Lower leg skin (tissue), 4 donors: Measurements from ENCODE around the gene RET. TPM values are rescaled to one million over a fixed set of nuclear protein-coding genes. Genes with fewer than 3 reads are reported as not detected.

ENCODE experiments used
- DNase-seq, 2 donors: peaks; one replicate each; pipeline ENCODE4 v3.0.0-alpha.2; 2019; ENCODE audit warnings: low spot score in 2 of 2
- H3K4me3 ChIP-seq: fragments of 200-600 bp; sonication (generic); 2 replicates; pipeline ENCODE4 v1.5.1; 2017; ENCODE audit warnings: mild to moderate bottlenecking, low read depth; ENCODE audit not compliant: poor library complexity, severe bottlenecking
- POLR2A ChIP-seq, 2 donors: fragments of 450-650 bp; IDR thresholded peaks; one replicate each; pipeline ENCODE4 v1.6.1; 2016 to 2017; ENCODE audit warnings: antibody characterized with exemption in 2 of 2, mild to moderate bottlenecking in 1 of 2, moderate library complexity in 1 of 2
- WGBS, 2 donors: methylation state at CpG; one replicate each; pipeline ENCODE4 v1.1.5; 2018; 5-methylcytosine and 5-hydroxymethylcytosine counted together
- intact Hi-C: fragments of 100-400 bp; cut with DNase I; formaldehyde crosslinking; loops from one replicate; pipeline ENCODE4 v1.15.0; 2023; ENCODE audit warnings: low total_unique reads
- total RNA-seq, 4 donors: library from RNA; depleted of rRNA; stranded (reverse); fragments of >200 nt; gene quantifications; one replicate each; pipeline ENCODE4 v1.1.0, GENCODE V29; 2016
- TF ChIP-seq, protein P1 (sequence below), 3 donors: fragments of 450-650 bp; IDR thresholded peaks; one replicate each; pipeline ENCODE4 v1.5.1; 2016; ENCODE audit warnings: antibody characterized with exemption in 3 of 3, mild to moderate bottlenecking in 3 of 3, moderate library complexity in 2 of 3

RET gene
- total RNA-seq, 4 donors from 2014 or later, result 0.04 to 1.3 (median 0.87) TPM

DNA sequence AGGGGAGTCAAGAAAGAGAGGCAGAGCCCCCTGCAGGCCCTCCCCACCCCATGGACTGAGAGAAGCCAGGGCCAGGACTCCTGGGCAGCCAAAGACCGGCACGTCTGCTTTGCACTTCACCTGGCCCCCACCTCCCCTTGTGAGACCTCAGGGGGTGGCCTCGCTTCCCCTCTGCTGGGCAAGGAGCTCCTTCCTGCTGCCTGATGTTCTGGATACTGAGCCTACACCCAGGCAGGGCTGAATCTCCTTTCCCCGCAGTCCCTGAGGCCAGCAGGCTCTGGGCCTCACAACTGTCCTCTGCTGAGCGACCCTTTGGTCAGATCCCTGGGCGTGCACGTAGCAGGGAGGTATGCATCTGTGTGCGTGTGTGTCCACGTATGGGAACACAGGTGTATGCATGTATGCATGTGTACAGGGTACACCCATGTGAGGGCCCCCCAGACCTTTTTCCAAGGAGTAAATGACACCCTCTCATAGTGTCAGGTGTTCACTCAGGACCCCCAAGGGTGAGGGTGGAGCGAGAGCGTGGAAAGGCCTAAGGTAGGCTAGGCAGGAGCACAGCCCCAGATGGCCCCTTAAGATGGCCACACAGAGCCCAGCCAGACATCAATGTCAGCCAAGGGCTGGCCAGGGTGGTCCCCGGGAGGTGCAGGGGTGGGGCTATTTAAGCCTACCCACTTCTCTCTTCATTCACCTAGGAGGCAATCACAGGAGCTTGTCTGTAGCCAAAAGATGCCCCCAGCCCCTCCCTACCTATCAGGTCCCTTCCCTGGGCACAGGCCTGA lies 1.9 kb upstream of the RET start:
- H3K4me3 ChIP-seq, result no peak overlapping the region
- TF ChIP-seq, protein P1, sequence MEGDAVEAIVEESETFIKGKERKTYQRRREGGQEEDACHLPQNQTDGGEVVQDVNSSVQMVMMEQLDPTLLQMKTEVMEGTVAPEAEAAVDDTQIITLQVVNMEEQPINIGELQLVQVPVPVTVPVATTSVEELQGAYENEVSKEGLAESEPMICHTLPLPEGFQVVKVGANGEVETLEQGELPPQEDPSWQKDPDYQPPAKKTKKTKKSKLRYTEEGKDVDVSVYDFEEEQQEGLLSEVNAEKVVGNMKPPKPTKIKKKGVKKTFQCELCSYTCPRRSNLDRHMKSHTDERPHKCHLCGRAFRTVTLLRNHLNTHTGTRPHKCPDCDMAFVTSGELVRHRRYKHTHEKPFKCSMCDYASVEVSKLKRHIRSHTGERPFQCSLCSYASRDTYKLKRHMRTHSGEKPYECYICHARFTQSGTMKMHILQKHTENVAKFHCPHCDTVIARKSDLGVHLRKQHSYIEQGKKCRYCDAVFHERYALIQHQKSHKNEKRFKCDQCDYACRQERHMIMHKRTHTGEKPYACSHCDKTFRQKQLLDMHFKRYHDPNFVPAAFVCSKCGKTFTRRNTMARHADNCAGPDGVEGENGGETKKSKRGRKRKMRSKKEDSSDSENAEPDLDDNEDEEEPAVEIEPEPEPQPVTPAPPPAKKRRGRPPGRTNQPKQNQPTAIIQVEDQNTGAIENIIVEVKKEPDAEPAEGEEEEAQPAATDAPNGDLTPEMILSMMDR (IDR thresholded peaks at IDR 0.05), result no peak
- no peak for TF ChIP-seq POLR2A (IDR thresholded peaks at IDR 0.05)
- intact Hi-C loops, result loop anchor here (5.0 kb wide), 1 partner anchor 203 kb away; no protein-coding TSS in a partner anchor
- DNase-seq, result no peak
- WGBS, 2 donors, result 97 to 98% methylated on average over 12 of the region's 12 CpGs

DNA sequence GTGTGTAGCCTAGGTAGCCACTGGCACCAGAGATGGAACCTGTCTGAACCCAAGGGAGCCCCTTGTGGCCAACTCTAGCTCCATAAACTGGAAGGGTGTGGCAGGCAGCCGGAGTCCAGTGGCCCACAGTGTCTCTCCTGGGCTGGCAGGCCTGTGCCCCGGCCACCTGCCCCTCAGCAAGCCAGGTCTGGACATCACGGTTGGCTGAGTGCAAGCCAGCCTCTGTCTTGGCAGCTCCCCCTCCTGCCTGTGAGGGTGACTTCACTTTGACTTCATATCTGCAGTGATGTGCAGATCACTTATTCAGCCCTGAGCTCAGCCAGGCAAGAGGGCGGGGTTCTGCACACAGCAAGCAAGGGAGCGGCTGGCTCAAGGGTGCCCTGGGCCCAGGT lies 1.3 kb upstream of the RET start:
- 61 to 78% methylated on average over 4 of the region's 5 CpGs for WGBS, 2 donors
- H3K4me3 ChIP-seq, result no peak overlapping the region
- intact Hi-C loops, result loop anchor here (5.0 kb wide), 1 partner anchor 203 kb away; no protein-coding TSS in a partner anchor
- TF ChIP-seq, protein P1 (IDR thresholded peaks at IDR 0.05), result no peak
- TF ChIP-seq POLR2A (IDR thresholded peaks at IDR 0.05), result no peak
- DNase-seq, result no peak

DNA sequence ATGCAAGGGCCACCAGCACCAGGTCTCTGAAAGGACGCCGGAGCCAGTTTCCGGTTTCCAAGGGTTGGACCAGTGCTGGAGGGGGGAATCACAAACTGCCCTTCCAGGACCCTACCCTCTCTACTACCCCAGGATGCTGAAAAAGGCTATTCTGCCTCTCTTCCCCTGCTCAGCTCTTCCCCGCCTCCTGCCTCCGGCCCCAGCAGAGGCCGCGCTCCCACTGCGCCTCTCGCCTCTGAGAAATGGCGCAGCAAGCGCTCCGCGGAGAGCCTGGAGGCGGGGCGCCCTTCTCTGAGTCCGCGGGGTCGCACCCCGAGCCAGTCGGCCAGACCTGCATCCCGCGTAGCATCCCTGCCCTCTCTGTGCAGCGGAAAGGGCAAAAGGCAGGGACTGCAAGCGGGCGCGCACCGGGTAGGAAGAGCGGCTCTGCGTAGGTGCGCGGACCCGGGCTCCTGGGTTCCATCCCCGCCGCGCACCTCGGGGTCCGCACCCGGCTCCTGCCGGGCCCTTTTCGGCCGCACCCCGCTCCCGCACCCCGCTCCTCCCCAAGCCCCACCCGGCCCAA lies 476 bp upstream of the RET start:
- H3K4me3 ChIP-seq, result no peak overlapping the region
- TF ChIP-seq, protein P1 (IDR thresholded peaks at IDR 0.05), result no peak
- no peak for TF ChIP-seq POLR2A (IDR thresholded peaks at IDR 0.05)
- DNase-seq, result no peak
- intact Hi-C loops, result loop anchor here (5.0 kb wide), 1 partner anchor 204 kb away; no protein-coding TSS in a partner anchor
- 2 to 3% methylated on average over 23 to 24 of the region's 45 CpGs for WGBS, 2 donors

DNA sequence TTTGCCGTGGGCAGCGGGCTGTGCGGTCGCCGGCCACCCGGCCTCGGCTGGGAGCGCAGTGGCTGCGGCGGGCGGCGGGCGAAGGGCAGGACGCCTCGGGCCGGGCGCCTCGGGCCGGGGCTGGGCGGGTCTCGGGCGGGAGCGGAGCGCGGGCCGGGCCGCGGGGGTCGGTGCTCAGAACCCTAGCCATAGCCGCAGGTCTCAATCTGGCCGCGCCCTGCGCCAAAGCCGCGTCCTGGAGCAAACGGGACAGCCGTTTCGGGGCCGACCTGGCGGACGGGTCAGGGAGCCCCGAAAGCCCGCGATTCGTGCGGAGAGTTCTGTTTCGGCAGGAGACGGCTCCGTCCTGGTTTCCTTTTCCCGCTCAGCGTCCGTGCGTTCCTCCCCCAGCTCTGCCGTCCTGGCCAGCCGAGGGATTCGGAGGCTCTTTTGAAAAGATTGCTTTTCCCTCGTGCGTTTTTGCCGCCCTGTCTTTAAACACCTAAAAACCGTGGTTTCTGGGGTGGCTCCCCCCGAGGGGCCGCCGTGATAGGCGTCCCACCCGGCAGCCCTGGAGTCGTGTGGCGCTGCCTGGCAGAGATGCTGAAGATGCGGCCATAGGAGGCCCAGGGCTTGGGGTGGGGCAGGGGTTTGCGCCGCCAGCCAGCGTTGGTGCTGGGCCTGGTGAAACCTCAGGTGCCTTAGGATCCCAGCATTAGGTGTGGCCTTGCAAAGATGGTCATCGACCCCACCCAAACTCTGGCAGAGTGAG lies 727 bp downstream of the RET start:
- TF ChIP-seq, protein P1 (IDR thresholded peaks at IDR 0.05), result no peak
- TF ChIP-seq POLR2A (IDR thresholded peaks at IDR 0.05), result no peak
- H3K4me3 ChIP-seq, result no peak overlapping the region
- no peak for DNase-seq
- 2 to 6% methylated on average over 21 to 65 of the region's 72 CpGs for WGBS, 2 donors
- intact Hi-C loops, result loop anchor here (5.0 kb wide), 1 partner anchor 205 kb away; no protein-coding TSS in a partner anchor

DNA sequence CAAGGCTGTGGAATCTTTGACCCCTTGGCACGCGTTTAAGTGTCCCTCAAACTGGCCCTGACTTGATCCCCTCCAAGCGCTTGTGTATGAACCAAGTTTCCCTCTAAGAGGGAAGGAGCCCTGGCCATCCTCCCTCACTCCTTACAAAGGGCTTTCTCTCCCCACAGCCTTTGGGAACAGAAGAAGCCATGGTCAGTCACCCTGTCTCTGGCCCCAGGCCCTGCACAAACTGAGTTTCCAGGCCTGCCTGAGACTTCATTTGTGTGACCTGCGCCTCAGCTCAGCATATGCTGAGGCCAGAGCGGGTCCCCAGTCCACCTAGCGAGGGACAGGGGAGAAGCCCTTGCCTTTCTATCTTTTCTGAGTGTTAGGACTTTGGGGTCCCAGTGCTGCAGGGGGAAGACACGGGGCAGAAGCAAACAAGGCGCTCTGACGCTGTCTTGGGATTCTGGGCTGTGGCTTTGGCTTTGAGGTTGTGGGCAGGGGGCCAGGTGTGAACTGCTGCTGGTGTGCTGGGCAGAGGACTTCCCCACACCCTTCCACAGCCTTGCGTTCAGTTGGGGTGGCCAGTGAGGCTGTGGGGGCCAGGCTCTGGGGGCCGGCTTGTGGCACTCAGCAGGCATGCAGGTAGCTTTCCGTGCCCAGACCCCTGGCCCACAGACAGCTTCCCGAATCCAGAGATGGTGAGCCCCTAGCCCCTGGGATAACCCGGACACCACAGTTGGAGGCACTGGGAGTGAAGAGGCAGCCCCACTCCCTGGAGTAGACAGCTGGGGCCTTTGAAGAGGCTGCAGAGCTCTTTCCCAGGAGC lies 1.5 kb downstream of the RET start:
- TF ChIP-seq POLR2A (IDR thresholded peaks at IDR 0.05), result no peak
- TF ChIP-seq, protein P1 (IDR thresholded peaks at IDR 0.05), result no peak
- intact Hi-C loops, result loop anchor here (5.0 kb wide), 1 partner anchor 206 kb away; no protein-coding TSS in a partner anchor
- H3K4me3 ChIP-seq, result no peak overlapping the region
- 58 to 69% methylated on average over 10 to 14 of the region's 14 CpGs for WGBS, 2 donors
- DNase-seq, result no peak
